A549 (cell line): ENCODE measurements around the gene PLCD1. TPM values are rescaled to one million over a fixed set of nuclear protein-coding genes. Genes with fewer than 3 reads are reported as not detected.
A peak's percentile ranks its signal among the peaks of the same experiment; 100 is the strongest.
"Not testable (repeated sequence)": the region's sequence is repeated elsewhere in the genome, so short reads cannot be mapped to it uniquely, and the experiment has no call there.

Experiments
- ATAC-seq, 2 experiments: fragments of 200-7000 bp in 1 of 2; fragments of >200 bp in 1 of 2; cut with Nextera tagmentation in 1 of 2; cut with Tn5 transposase in 1 of 2; 3 replicates each; pipeline versions ENCODE4 v1.8.0 to v1.9.1; 2018 to 2020; ENCODE audit warnings: mild to moderate bottlenecking in 1 of 2, moderate library complexity in 1 of 2
- CTCF ChIA-PET: fragments of 300-600 bp; sonication (Branson Sonifier 250); formaldehyde crosslinking; extraction: SDS; loops from one replicate; lab custom pipeline; 2021; ENCODE audit warnings: antibody characterized with exemption, inconsistent platforms; lab: Yijun Ruan, JAX
- POLR2A ChIA-PET: fragments of 350-600 bp; formaldehyde crosslinking; extraction: SDS; loops from one replicate; lab custom pipeline; 2021; ENCODE audit warnings: antibody characterized with exemption, inconsistent platforms; lab: Yijun Ruan, JAX
- DNase-seq, 2 experiments: peaks; one replicate each; pipeline versions ENCODE4 v3.0.0 to v3.0.0-alpha.2; 2011 to 2016; ENCODE audit warnings: low read depth in 1 of 2, low spot score in 1 of 2
- FAIRE-seq: peaks from 2 replicates; lab custom pipeline; 2011; peaks lifted over from hg19 to GRCh38; lab: Jason Lieb, UNC
- H3K27ac ChIP-seq, 2 experiments: fragments of >200 bp; sonication (Bioruptor Twin); formaldehyde crosslinking; 3 replicates each; pipeline ENCODE4 v1.5.1; 2016 to 2017
- H3K4me1 ChIP-seq: fragments of >200 bp; sonication (Bioruptor Twin); formaldehyde crosslinking; 3 replicates; pipeline ENCODE4 v1.6.1; 2016
- H3K4me2 ChIP-seq: fragments of >200 bp; sonication (Bioruptor Twin); formaldehyde crosslinking; 3 replicates; pipeline ENCODE4 v1.6.1; 2016
- H3K4me3 ChIP-seq: fragments of >200 bp; sonication (Bioruptor Twin); formaldehyde crosslinking; 3 replicates; pipeline ENCODE4 v1.5.1; 2016
- H3K9me3 ChIP-seq: fragments of >200 bp; sonication (Bioruptor Twin); formaldehyde crosslinking; 3 replicates; pipeline ENCODE4 v1.6.1; 2016
- BHLHE40 ChIP-seq: IDR thresholded peaks from 2 replicates; pipeline ENCODE4 v1.6.1; 2012; ENCODE audit warnings: low read depth, low read length, inconsistent platforms
- CBX8 ChIP-seq: fragments of 200-600 bp; sonication (generic); IDR thresholded peaks from 2 replicates; pipeline ENCODE4 v1.6.1; 2016
- CEBPB ChIP-seq, 2 experiments: fragments of >200 bp in 1 of 2; sonication (Bioruptor Twin) in 1 of 2; formaldehyde crosslinking in 1 of 2; IDR thresholded peaks; 2 replicates each; pipeline ENCODE4 v1.6.1; 2012 to 2016
- ELK1 ChIP-seq: fragments of 150-350 bp; IDR thresholded peaks from 2 replicates; pipeline ENCODE4 v1.6.1; 2014; ENCODE audit warnings: low read depth, mild to moderate bottlenecking, low read length
- EP300 ChIP-seq, 2 experiments: fragments of >200 bp; sonication (Bioruptor Twin); formaldehyde crosslinking; IDR thresholded peaks; 2 replicates in 1 of 2; 3 replicates in 1 of 2; pipeline ENCODE4 v1.6.1; 2016 to 2017
- FOXS1 ChIP-seq: fragments of 250-450 bp; sonication (Bioruptor Pico); IDR thresholded peaks from 2 replicates; pipeline ENCODE4 v1.5.0; 2020; ENCODE audit warnings: mild to moderate bottlenecking, moderate library complexity
- GATA3 ChIP-seq: IDR thresholded peaks from 2 replicates; pipeline ENCODE4 v1.6.1; 2012; ENCODE audit warnings: borderline replicate concordance
- HOXA7 ChIP-seq: fragments of 250-450 bp; sonication (Bioruptor Pico); IDR thresholded peaks from 2 replicates; pipeline ENCODE4 v1.5.0; 2020; ENCODE audit warnings: mild to moderate bottlenecking, moderate library complexity
- KDM1A ChIP-seq: fragments of 200-600 bp; sonication (generic); IDR thresholded peaks from 2 replicates; pipeline ENCODE4 v1.6.1; 2016; ENCODE audit warnings: low read depth, mild to moderate bottlenecking
- MAFK ChIP-seq: fragments of 450-650 bp; IDR thresholded peaks from 2 replicates; pipeline ENCODE4 v1.6.1; 2014; ENCODE audit not compliant: partially characterized antibody
- MAZ ChIP-seq: fragments of 150-350 bp; IDR thresholded peaks from 2 replicates; pipeline ENCODE4 v1.6.1; 2014; ENCODE audit warnings: antibody characterized with exemption, low read depth, low read length, borderline replicate concordance
- NR3C1 ChIP-seq: fragments of >200 bp; sonication (Bioruptor Twin); formaldehyde crosslinking; IDR thresholded peaks from 3 replicates; pipeline ENCODE4 v1.6.1; 2017
- POLR2A ChIP-seq: IDR thresholded peaks from 2 replicates; pipeline ENCODE4 v1.6.1; 2012; ENCODE audit warnings: mild to moderate bottlenecking, low read length
- RCOR1 ChIP-seq: fragments of 150-350 bp; IDR thresholded peaks from 2 replicates; pipeline ENCODE4 v1.6.1; 2014; ENCODE audit warnings: antibody characterized with exemption, low read length, low read depth
- RFX5 ChIP-seq: fragments of 450-650 bp; IDR thresholded peaks from 2 replicates; pipeline ENCODE4 v1.7.1; 2014; ENCODE audit warnings: antibody characterized with exemption, mild to moderate bottlenecking, moderate library complexity
- ZFP36 ChIP-seq: fragments of 450-650 bp; IDR thresholded peaks from 2 replicates; pipeline ENCODE4 v1.6.1; 2014; ENCODE audit warnings: borderline replicate concordance; ENCODE audit not compliant: partially characterized antibody
- WGBS: methylation state at CpG from one replicate; pipeline ENCODE4 v1.1.6; 2017; ENCODE audit errors: missing lambda C conversion rate; 5-methylcytosine and 5-hydroxymethylcytosine counted together
- polyA minus RNA-seq: library from RNA; depleted of rRNA, polyadenylated mRNA; stranded (reverse); fragments of >200 nt; gene quantifications from 2 replicates; pipeline ENCODE4 v1.2.3, GENCODE V29; 2011; rRNA and poly(A)+ RNA removed
- polyA plus RNA-seq, 4 experiments: library from polyadenylated mRNA; depleted of rRNA in 3 of 4; stranded (reverse); fragments of >200 nt; fragmentation: RNase III in 1 of 4; extraction: RNeasy Plus Mini Kit Qiagen cat#74134 plus additional on column Dnase treatment in 1 of 4; gene quantifications; 2 replicates in 3 of 4; 3 replicates in 1 of 4; pipeline ENCODE4 v1.2.3, GENCODE V29; 2011 to 2017
- TF ChIP-seq, protein P1 (sequence below): fragments of >200 bp; sonication (Bioruptor Twin); formaldehyde crosslinking; IDR thresholded peaks from 3 replicates; pipeline ENCODE4 v1.5.1; 2016
- TF ChIP-seq, protein P2 (sequence below): IDR thresholded peaks from 2 replicates; pipeline ENCODE4 v1.6.1; 2012; ENCODE audit warnings: low read depth, borderline replicate concordance
- TF ChIP-seq, protein P3 (sequence below): fragments of 200-600 bp; sonication (generic); IDR thresholded peaks from 2 replicates; pipeline ENCODE4 v1.6.1; 2016; ENCODE audit warnings: antibody characterized with exemption, mild to moderate bottlenecking, moderate library complexity

Gene PLCD1
- polyA plus RNA-seq (2011; rRNA removed): 4.8 and 6.0 TPM in 2 replicates
- 3.5 and 3.8 TPM in 2 replicates for polyA plus RNA-seq (2012; cell fraction: cytosol; rRNA removed)
- 14.1 TPM in 2 replicates for polyA plus RNA-seq (2012; cell fraction: nucleus; rRNA removed)
- 3.7 to 5.3 TPM (median 3.9 TPM) in 3 replicates for polyA plus RNA-seq (2017; fragmentation: RNase III; extraction: RNeasy Plus Mini Kit Qiagen cat#74134 plus additional on column Dnase treatment)
- 8.1 and 11.0 TPM in 2 replicates for polyA minus RNA-seq

DNA sequence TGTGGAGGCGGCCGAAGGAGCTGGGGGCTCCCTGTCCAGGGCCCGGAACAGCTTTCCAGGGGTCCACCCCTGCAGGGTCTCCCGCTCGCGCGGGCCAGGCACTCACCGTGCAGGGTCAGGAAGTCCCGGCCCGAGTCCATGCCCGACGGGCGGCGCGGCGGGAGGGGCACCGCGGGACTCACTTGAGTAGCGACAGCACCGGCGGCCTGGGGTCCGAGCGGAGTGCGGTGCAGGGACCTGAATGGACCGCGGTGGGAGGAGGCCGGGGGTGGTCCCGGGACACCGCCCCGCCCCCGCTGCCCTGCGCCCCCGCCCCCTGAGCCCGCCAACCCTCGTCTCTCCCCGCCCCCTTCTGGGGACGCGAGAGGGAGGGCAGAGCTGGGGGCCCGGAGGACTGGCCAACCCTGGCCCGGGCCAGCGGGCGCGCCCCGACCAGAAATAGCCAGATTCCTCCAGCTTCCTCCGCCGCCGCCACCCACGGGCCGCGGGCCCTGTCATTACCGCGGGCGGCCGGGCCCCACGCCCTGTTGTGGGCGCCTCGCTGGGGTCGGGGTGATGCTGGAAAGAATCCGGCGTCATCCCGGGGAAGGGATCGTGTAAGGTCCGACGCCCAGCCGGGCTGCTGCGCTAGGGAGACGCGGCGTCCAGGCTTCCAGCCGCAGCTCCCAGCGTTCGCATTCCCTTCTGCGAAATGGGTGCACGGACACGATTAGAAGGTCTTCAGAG, at the start of gene PLCD1:
Gene PLCD1 (minus strand): TSS at position 243 of the 726 bp plus-strand sequence. CDS start 103 bp downstream, at position 140.
- POLR2A ChIA-PET: interaction anchor here (1.0 kb wide), 1 partner anchor 108 kb away, joined by 5 read pairs; the partner anchor contains the start of gene ACAA1
- peak; percentile 28 to 36 for DNase-seq
- Histone ChIP-seq H3K4me1 (peaks cover 33% of the 10 kb centered on the region), H3K9me3 (no peaks in the 10 kb centered on the region), H3K4me2 (peak within 1 kb of the TSS; percentile 80), H3K27ac (peak within 1 kb of the TSS; percentile 68 to 88)
- no peak for FAIRE-seq
- 53% methylated on average over 30 of the region's 75 CpGs for WGBS
- TF ChIP-seq KDM1A (no peak), ELK1 (no peak), HOXA7 (CRISPR knock-in tag) (no peak), FOXS1 (CRISPR knock-in tag) (no peak), MAZ (no peak)
- TF ChIP-seq, all 56 proteins: peak for 0
- CTCF ChIA-PET: interaction anchor here (1.0 to 1.2 kb wide), 2 partner anchors 11 to 269 kb away, joined by 3 to 4 read pairs; no protein-coding TSS in a partner anchor
- H3K4me3 ChIP-seq: peak within 1 kb of the TSS; percentile 43
- peak in 1 of 2 experiments; percentile 12; a peak in 3 of 6 replicates for ATAC-seq

GRCh38 chr3:38077073-38077472, 47.6 kb upstream of the PLCD1 start:
- DNase-seq, H3K27ac ChIP-seq, H3K4me2 ChIP-seq, H3K4me3 ChIP-seq, H3K4me1 ChIP-seq, FAIRE-seq, H3K9me3 ChIP-seq, POLR2A ChIA-PET, ATAC-seq: not testable (repeated sequence)
- CTCF ChIA-PET: interaction anchor here (0.6 kb wide), 1 partner anchor 171 kb away, joined by 4 read pairs; no protein-coding TSS in a partner anchor
- peak; percentile 4 for TF ChIP-seq MAFK
- WGBS: 33% methylated on average over 3 of the region's 3 CpGs

- FAIRE-seq (no peak), ATAC-seq (no peak), DNase-seq (no peak)
- TF ChIP-seq, protein P1, sequence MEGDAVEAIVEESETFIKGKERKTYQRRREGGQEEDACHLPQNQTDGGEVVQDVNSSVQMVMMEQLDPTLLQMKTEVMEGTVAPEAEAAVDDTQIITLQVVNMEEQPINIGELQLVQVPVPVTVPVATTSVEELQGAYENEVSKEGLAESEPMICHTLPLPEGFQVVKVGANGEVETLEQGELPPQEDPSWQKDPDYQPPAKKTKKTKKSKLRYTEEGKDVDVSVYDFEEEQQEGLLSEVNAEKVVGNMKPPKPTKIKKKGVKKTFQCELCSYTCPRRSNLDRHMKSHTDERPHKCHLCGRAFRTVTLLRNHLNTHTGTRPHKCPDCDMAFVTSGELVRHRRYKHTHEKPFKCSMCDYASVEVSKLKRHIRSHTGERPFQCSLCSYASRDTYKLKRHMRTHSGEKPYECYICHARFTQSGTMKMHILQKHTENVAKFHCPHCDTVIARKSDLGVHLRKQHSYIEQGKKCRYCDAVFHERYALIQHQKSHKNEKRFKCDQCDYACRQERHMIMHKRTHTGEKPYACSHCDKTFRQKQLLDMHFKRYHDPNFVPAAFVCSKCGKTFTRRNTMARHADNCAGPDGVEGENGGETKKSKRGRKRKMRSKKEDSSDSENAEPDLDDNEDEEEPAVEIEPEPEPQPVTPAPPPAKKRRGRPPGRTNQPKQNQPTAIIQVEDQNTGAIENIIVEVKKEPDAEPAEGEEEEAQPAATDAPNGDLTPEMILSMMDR: no peak
- TF ChIP-seq EP300 (IDR thresholded peaks at IDR 0.05) (no peak), ZFP36 (no peak), CBX8 (no peak), CEBPB (IDR thresholded peaks at IDR 0.05) (no peak), RFX5 (no peak), RCOR1 (no peak), GATA3 (no peak), NR3C1 (no peak), BHLHE40 (no peak), POLR2A (no peak)
- TF ChIP-seq, protein P2, sequence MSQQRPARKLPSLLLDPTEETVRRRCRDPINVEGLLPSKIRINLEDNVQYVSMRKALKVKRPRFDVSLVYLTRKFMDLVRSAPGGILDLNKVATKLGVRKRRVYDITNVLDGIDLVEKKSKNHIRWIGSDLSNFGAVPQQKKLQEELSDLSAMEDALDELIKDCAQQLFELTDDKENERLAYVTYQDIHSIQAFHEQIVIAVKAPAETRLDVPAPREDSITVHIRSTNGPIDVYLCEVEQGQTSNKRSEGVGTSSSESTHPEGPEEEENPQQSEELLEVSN: no peak
- TF ChIP-seq, protein P3, sequence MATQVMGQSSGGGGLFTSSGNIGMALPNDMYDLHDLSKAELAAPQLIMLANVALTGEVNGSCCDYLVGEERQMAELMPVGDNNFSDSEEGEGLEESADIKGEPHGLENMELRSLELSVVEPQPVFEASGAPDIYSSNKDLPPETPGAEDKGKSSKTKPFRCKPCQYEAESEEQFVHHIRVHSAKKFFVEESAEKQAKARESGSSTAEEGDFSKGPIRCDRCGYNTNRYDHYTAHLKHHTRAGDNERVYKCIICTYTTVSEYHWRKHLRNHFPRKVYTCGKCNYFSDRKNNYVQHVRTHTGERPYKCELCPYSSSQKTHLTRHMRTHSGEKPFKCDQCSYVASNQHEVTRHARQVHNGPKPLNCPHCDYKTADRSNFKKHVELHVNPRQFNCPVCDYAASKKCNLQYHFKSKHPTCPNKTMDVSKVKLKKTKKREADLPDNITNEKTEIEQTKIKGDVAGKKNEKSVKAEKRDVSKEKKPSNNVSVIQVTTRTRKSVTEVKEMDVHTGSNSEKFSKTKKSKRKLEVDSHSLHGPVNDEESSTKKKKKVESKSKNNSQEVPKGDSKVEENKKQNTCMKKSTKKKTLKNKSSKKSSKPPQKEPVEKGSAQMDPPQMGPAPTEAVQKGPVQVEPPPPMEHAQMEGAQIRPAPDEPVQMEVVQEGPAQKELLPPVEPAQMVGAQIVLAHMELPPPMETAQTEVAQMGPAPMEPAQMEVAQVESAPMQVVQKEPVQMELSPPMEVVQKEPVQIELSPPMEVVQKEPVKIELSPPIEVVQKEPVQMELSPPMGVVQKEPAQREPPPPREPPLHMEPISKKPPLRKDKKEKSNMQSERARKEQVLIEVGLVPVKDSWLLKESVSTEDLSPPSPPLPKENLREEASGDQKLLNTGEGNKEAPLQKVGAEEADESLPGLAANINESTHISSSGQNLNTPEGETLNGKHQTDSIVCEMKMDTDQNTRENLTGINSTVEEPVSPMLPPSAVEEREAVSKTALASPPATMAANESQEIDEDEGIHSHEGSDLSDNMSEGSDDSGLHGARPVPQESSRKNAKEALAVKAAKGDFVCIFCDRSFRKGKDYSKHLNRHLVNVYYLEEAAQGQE: no peak
- Histone ChIP-seq H3K4me2 (no peak overlapping the region), H3K9me3 (no peaks in the 10 kb centered on the region), H3K4me1 (no peaks in the 10 kb centered on the region), H3K4me3 (no peak overlapping the region), H3K27ac (no peak overlapping the region)
- ChIA-PET POLR2A (no interaction called here), CTCF (interaction anchor here (0.7 kb wide), 1 partner anchor 249 kb away, joined by 3 read pairs; no protein-coding TSS in a partner anchor)
- 47% methylated on average over 2 of the region's 2 CpGs for WGBS
Observed at GRCh38 chr3:38070013-38070412, 40.6 kb upstream of the PLCD1 start.
